ENCODE measurements around the gene SRPRB.

The SRPRB gene

DNA sequence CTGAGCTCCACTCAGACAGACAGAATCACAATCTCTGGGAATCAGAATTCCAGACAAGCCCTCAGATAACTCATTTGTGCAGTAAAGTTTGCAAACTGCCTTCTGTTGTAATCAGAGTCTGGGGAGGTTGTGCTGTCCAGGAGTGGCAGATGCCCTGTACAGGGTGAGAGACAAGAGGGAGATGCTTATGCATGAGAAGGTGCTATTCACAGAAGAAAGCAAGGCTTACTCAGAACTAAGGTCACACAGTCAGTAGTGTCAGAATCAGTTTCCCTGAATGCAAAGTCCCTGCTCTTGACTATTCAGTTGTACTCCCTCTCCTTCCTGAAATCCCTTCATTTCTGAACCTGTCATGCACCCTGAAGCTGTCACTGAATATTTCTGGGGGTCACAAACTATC, 43.7 kb downstream of the SRPRB start:
- no peak for DNase-seq

DNA sequence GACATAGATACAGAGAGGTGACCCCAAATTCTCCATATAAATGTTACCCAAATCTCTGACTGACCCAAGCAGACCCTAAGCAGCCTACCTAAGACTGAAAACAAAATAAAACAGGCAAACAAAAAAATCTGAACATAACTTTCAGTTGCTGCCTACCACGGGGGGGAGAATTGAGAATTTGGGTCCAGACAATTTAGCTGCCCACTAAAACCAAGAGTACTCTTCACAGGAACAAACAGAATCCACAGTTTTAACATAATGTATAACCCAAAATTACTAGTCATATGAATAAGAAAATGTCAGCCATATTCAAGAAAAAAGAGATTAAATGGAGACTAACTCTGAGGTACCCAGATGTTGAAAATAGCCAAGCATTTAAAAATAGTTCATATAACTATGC, 44.4 kb downstream of the SRPRB start:
- DNase-seq: no peak

DNA sequence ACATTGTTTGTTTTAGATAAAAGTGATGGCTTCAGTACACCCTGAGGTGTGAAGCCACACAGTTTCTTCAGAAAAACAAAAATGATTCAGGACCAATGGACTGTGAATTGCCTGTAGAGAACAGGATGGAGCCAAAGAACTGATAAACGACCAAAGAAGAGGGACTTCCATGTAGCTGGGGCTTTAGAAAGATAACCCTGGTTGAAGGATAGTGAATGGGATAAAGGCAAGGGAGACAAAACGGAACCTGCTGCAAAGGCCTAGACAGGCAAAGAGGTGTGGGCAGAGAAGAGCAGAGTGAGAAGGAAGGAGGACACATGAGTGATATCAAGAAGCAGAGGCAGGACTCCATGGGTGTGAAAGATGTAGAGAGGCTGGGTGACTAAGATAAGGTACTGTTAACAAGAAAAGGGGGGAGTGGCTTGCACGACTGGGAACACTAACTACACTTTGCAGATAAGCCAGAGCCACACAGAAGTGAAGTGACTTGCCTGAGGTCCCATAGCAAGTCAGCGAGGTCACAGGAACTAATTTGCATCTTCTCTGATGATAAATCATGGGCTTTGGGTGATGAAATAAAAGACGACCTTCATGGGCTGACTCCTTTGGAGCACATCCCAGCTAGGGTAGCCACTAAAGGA, 45.8 kb downstream of the SRPRB start:
- no peak for DNase-seq

DNA sequence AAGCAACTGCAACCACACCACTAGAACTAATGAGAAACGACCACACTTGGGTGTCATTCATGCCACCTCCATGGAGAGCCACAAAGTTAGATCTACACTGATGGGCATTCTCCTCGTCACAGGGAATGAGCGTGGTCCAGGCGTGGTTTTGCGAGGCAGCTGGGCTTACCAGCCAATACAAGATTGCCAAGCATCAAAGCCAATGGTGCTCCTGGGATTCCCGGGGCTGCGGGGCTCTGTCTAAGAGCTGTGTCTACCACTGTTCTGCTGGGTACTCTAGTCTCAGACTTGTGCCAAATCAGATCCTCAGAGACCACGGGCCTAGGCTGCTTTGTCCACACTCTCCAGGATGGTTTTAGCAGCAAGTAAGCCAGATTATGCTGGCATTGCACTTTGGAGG, 46.3 kb downstream of the SRPRB start:
- DNase-seq: no peak

DNA sequence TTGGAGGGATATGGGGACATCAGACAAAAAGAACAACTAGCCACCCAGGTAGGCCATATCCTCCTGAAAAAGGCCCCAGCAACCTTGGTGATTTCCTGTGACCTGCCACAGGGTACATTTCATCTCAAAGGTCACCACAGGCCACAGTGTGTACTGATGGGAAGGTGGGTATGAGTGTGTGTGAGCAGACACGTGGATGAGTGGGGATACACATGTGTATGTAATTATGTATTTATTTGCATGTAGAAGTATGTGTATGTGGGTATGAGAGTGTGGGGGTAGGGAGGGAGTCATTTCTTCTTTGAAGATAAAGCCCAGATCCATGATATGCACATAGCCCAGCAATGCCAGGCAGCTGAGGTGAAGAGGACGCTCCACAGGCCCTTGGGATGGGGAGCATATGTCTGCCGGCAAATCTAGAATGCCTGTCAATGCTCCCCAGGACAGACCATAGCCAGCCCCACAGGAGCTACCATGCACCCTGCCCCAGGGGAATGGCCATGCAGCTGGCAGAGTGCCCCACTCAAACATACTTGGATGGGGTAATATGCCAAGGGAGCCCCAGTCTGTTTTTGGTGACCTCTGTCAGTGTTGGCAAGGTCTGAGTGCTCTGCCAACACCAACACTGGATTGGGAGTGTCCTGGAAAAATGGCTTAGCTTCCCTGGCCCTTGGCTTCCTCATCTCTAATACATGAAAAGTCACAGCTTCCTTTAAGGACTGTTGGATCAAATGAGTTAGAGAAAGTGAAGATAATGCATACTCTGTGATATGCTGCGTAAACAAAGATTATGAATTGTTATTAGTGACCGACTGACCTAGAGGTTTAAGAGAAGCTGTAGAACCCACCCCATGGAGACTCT, 47.7 kb downstream of the SRPRB start:
- DNase-seq: no peak

DNA sequence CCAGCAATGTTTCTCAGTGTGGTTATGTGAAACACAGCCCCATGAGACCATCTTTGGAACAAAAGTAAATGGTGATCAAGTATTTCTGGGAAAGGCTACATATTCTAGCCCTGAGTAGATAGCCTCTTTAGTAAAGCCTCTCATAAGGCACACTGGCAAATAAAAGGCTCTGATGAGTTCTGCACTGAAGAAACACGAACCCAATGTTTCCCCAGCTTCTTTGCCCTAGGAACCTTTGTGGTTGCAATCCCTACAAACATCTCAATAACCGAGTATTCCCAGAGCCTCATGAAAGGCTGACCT, 48.3 kb downstream of the SRPRB start:
- no peak for DNase-seq

DNA sequence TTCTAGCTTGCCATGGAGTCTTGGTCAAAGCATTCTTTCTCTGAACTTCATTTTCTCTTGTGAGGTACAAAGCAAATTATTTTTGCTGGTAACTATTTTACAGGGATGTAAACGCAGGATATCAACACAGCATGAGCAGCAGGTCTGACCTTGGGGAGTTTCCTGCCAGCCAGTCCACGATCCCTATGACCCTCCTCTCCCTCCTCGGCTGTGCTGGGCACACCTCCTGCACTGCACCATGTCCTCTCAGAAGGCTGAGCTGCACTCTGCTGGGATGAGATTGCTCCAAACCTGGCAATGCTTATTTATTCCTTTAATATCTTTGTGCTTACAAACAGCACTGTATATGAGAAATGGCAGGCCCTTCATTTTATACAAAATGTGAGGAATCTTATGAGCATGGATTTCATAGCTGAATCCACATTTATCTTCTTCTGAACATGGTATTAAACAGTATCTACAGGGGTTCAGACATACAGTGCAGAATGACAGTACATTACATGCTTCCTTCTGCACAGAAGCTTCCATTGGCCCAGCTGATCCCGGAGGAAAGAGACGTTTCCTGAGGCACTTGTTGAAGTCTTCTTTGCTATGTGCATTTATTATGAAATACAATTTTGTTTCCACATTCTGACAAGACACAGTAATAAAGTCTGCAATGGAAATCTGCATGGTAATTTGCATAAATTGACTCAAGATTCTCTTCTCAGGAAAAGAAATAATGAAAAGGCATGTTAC, 48.8 kb downstream of the SRPRB start:
- no peak for DNase-seq

DNA sequence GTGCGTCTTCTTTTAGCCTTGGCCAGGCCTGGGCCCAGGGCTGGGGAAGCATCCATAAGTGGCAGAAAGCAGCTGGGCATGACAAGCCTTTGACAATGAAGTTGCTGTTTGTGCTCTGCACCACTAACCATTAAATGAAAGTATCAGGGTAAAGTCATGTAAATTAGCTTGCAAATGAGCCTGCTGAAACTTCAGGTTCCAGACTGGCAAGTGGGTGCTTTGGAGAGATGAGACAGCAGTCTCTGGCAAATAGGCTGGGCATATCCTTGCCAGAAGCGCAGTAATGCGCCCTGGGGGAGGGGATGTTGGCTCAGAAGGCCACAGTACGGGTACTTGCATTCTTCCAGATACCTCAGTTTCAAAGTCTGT, 49.4 kb downstream of the SRPRB start:
- DNase-seq: no peak

DNA sequence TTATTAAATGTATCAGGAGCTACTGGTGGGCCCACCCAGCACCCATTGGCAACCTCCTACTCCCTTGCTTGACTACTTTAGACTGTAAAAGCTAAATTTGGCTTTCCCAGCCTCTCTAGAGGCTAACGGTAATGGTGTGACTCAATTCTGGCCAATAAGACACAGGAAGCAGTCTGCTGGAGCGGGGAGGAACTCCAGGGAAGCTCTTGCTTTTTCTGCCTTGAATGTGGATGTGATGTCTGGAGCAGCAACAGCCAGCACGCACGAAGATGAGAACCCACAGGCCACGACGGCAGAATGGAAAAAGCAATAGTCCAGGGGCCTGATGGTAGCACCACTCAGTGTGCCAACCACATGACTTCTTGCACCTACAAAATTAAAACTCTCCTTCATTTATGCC, 50.2 kb downstream of the SRPRB start:
- DNase-seq: no peak

DNA sequence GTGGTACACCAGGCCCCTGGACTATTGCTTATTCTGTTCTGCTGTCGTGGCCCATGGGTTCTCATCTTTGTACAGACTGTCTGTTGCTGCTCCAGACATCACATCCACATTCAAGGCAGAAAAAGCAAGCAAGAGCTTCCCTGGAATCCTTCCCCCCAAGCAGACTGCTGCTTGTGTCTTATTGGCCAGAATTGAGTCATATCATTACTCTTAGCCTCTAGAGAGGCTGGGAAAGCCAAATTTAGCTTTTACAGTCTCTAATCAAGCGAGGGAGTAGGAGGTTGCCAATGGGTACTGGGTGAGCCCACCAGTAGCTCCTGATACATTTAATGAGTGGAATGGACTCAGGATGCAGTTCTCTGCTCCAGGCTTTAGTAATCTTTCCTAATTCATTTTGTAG, 50.7 kb downstream of the SRPRB start:
- DNase-seq: no peak

DNA sequence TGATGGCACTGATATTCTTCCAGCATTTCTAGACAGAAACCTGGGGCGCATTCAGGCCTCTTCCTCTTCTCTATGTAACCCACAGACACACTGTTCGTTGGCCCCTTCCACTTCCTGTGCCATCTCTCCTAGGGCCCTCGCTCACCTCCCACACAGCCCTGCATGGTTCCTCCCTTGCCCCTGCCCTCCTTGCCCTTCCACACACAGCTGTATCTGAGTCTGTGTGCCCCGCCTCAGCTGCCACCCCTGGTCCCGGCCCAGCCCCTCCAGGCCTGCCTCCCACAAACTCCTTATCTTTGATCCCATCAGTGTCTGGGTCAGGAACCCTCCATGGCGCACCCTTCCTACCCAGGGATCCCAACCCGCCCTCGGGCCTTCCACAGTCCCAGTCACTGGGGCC, 52.2 kb downstream of the SRPRB start:
- no peak for DNase-seq

DNA sequence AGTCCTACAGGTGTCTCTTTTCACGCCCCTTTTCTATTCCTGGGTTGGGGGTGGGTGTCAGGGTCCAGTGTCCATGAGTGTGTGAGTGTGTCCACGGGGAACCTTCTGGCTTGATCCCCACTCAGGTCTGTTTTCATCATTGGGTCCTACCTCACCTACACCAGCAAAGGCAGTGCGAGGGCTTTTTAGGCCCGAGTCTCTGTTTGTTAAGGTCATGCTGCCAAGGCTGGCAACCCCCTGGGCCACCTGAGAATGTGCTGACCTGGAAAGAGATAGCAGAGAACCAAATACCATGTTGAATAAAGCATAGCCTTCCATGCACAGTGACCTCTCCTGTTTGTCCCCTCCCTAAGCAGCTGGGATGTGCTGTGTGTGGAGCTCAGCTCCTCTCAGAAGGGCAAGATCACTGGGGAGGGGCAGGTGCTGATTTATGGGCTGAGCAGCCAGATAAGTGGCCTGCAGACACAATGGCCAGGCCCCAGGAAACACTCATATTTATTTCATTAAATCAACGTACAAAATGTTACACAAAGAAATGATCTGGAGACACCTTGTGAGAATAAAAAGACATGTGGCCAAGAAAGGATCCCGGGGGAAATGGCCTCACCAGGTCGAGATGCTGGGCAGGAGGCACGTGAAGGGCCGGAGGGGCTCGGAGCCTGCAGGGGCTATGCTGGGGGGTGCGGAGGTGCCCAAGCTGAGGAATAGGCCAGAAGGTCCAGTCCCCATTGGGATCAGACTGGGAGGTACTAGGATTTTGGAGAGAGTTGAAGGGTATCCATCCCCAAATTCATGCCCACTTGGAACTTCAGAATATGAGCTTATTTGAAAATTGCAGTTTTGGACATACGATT, 54.0 kb downstream of the SRPRB start:
- DNase-seq: no peak

DNA sequence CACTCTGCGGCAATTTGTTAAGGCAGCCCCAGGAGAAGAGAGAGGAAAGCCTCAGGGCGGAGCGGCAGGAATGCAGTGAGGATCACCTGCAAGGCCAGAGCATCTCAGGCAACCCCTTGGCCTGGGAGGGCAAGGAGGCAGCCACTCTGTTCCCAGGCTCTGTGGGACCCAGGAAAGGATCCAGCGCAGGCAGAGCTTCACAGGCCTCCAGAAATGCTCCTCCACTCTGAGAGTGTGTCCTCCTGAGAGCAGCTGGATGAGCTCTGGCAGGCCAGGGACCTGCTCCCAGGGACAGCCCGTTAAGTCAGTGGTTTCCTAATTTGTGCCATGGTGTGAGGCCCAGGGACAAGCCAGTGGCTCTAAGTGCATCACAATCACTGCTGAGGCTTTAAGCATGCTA, 54.9 kb downstream of the SRPRB start:
- DNase-seq: no peak

DNA sequence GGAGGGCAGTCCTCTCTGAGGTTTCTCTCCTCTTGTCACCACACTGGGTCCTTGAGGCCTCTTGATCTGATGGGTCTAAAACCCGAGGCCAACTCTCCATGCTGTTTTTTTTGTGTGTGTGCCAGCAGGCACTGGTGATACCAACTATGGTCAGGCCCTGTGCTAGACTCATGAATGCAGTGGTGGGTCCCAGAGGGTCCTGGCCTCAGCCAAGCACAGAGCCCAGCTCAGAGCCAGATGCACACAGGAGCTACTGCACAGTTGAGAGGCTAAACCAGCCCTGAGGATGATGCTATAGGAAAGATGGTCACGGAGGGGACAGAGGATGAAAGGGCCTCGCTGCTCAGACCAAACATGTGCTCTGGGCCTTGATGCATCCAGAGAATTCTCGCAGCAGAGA, 56.5 kb downstream of the SRPRB start:
- DNase-seq: no peak

DNA sequence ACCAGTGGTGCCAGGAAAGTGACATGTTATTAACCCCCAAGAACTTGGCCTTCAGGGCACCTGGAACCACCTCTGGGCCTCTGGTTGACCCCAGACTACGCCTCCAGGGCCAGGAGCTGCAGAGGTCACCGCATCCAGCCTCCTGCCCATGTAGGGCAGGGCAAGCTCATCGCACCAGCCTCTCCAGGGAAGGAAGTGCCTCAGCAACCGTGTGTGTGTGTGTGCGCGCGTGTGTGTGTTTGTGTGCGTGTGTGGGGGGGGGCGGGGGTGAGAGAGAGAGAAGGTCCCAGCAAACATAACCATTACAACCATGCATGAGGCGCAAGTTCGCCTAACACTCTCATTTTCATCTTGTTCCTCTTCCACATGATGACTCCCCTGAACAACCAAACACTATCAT, 58.3 kb downstream of the SRPRB start:
- DNase-seq: no peak

DNA sequence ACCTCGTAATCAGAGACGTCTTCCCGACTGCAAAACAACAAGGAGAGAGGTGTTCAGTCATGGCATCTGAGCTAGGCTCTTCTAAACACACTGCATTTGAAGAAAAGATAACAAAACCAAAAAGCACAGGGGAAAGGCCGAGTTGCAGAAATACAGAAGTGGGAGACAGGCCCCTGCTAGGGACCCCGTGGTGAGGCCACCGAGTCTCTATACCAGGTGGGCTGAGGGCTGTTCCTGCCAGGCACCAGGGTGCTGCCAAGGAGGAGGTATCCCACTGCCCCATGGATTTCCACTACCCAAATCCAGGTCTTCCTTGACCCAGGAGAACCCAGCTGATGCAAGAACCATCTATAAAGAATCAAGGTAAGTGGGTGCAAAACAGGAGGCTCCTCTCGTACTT, 59.0 kb downstream of the SRPRB start:
- DNase-seq: no peak

DNA sequence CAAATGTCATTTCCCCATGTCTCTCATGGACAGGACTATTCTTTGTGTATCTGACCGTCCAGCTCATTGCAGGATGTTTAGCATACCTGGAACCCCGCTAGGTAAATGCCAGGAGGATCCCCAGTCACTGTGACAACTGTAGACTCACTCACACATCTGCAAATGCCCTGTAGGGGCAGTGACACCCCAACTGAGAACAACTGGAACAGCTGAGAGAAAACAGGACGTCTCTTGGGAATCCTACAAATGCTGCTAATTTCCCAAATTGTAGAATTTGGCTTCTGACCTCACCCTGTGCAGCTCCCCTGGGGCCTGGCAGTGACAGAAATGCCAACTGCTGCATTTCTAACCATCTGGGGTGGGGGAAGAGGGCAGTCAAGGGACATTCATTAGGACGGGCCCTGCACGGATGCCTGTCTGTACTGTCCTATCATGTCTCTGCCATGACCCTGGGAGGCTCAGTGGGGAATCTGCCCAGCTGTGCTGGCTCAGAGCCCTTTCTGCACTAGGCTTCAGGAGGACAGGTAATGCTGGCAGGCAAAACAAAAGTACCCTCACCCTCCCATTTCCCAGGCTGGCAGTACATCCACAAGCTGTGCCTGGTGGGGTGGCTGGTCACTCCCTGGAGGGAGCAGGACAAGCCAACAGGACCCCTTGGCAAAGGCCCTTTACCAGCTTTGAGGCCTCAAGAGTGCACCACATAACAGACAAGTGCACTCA, 59.7 kb downstream of the SRPRB start:
- DNase-seq: no peak

DNA sequence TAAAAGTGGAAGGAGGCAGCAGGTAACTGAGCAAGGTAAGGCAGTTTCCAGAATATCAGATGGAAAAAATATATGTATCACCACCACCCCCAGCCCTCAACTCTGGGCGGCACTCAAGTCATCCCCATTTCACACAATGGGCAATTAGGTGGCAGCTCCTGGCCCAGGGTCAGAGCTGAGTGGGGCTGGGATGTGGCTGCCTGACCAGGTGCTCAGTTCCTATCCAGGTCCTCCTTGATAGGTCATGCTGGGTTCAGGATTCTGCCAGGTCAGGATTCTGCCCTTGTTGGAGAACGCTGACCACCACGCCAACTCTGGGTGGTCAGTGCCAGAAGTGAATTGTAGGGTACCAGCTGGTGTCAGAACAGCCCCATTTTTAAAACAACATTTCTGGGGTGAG, 60.5 kb downstream of the SRPRB start:
- DNase-seq: no peak

DNA sequence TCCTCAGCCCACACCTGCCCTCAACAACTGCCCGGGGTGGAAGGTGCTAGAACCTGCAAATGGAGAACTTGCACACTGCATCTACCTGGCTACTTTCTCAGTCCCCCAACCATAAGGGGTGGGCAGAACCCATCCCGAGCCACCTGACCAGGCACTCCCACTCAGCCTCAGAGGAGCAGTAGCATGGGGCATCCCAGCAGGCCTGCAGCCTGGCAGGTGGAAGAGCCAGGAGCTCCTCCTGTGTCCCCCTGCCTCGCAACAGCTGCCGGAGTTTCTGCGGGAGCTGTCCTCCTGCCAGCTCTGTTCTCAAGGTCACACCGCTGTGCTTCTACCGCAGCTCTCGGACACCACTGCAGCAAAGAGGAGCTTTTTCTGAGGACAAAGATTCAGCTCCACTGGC, 62.6 kb downstream of the SRPRB start:
- DNase-seq: no peak

DNA sequence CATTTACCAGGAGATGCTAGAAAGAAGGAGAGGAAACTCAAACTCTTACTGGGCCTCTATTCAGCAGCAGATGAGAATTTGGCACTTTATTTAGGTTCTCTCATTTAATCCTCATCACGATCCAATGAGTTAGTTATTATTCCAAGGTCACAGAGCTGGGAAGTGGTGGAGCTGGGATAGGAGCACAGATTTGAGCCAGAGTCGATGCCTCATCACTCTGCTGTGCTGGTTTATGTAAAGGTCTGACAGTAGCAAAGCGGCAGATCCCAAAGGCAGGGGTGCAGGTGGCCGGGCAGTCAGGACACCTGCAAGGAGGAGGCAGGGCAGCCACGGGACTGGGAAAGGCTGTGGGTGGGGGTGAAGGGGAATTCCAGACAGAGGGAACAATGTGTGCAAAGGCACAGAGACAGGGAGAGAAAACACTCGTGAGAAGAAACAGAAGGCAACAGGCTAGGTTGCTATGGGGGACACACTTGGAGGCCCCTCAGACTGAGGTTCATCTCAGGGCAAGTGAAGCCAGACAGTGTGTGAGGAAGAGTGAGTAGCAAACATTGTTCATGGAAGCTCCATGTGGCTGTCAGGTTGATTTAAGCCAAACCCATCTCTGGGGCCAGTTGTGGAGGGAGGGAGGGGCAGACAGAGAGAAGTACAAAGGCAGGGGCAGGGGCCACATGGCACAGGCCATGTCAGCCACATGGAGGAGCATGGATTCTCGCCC, 63.3 kb downstream of the SRPRB start:
- DNase-seq: no peak

DNA sequence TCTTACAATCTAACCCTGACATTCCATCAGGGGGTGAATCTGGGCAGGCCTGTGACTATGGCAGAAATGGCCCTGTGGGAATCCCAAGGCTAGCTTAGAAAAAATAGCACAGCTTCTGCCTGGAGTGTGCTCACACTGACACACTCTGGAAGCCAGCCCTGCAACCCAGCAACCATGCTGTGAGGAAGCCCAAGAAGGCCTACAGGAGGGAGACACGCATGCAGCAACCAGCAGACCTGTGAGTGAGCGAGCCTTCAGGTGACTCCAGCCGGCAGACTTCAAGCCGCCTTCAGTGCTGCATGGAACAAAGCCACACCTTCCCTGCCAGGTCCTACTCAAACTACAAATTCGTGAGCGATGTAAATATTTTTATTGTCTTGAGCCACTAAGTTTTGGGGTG, 64.0 kb downstream of the SRPRB start:
- DNase-seq: no peak

DNA sequence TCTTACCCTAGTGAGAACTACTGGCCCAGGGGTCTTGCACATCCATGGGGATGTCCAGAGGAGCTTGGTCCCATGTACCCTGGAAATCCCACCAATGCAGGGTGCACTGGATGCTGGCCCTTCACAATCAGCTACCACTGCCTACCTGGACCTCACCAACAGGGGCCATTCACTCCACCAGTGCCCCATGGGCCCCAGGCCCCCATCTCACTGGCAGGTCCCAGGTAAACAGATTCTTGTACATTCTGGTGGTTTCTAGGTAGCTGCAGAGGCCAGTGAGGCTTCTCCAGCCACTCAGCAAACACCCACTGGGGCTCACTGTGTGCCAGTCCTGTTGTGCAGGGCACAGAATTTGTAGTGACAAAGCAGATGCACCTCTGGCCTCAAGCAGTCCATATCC, 65.2 kb downstream of the SRPRB start:
- no peak for DNase-seq
